GM23248 (cell line): ENCODE data around the gene PTGES2.

ENCODE experiments used
- EZH2 ChIP-seq: fragments of 200-600 bp; sonication (generic); IDR thresholded peaks from 2 replicates; pipeline ENCODE4 v1.6.1; 2018; ENCODE audit warnings: antibody characterized with exemption, mild to moderate bottlenecking; ENCODE audit not compliant: insufficient read depth, poor library complexity, severe bottlenecking
- EZH2phosphoT487 ChIP-seq: fragments of 200-600 bp; sonication (generic); IDR thresholded peaks from 2 replicates; pipeline ENCODE4 v1.6.1; 2018; ENCODE audit warnings: antibody characterized with exemption, moderate library complexity, mild to moderate bottlenecking, low read depth; ENCODE audit not compliant: insufficient read depth

DNA sequence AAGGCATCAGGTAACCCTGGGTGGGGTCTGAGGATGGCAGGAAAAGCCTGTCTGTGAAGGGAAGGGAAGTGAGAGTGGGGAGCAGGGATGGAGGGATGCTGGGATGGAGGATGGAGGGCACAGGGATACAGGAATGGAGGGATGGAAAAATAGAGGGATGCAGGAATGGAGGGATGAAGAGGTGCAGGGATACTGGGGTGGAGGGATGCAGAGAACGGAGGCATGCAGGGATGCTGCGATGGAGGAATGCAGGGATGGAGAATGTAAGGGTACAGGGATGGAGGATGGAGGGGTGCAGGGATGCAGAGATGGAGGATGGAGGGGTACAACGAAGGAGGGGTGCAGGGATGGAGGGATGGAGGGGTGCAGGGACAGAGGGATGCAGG, 9.1 kb downstream of the PTGES2 start:
- TF ChIP-seq EZH2 (no peak), EZH2phosphoT487 (no peak)
